HG02588 (cell line): ENCODE results near the gene DSCAML1.

Source experiments
- ATAC-seq: cut with Tn5 transposase; IDR thresholded peaks from one replicate; pipeline ENCODE4 v1.9.1; 2021; ENCODE audit warnings: mild to moderate bottlenecking, moderate library complexity; ENCODE audit not compliant: unreplicated experiment

The DSCAML1 gene

DNA sequence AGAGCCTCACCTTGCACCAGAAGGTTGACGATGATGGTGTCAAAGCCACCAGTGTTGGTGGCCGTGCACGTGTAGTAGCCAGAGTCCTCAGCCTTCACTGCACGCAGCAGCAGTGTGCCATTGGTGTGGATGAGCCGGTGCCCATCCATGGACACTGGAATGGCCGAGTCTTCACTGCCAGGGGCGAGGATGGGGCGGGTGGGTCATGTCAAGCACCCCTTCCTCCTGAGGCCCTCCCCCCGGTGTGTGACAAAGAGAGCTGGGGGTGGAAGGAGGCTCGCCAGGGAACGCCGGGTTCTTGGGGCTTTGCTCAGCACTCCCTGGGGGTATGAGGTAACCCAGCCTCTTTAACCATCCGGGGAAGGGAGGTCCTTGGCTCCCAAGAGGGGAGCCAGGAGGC is 357.8 kb downstream of the DSCAML1 start:
- ATAC-seq = no peak

DNA sequence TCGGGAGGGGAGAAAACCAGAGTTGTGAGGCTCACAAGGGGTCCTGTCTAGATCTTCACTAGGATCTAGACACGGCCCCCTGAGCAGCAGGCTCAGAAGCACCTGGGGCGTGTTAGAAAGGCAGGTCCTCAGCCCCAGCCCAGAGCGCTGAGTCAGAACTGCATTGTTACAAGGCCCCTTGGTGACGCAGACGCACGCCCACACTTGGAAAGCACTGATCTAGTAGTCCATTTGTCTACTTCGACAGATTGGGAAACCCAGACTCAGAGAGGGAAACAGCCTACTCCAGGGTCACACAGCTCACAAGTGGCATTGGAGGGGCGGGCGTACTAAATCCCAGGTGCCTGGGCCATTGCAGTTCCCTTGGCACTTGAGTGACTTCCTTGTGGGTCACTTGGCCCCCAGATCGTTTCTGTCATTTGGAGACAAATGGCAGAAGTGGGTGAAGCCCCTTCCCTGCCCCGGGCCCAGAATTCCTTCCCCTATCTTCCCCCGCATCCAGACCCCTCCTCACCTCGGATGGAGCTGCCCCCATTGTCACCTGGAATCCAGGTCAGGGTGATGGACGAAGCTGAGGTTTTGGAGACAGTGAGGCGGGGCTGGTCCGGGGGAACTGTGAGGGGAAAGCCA is 358.5 kb downstream of the DSCAML1 start:
- no peak for ATAC-seq

DNA sequence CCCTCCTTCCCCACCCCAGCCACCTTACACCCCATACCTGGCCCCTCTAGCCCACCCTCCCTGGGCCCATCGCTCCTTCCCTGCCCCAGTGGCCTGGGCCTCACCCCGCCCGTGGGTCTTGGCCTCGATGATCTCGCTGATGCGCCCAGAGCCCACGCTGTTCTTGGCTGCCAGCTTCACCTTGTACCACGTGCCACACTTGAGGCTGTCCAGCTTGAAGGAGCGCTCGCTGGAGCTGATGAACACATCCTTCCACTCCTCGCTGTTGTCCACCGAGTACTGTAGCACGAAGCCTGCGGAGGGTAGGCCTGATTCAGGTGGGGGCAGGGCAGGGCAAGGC is 359.3 kb downstream of the DSCAML1 start:
- ATAC-seq = no peak

DNA sequence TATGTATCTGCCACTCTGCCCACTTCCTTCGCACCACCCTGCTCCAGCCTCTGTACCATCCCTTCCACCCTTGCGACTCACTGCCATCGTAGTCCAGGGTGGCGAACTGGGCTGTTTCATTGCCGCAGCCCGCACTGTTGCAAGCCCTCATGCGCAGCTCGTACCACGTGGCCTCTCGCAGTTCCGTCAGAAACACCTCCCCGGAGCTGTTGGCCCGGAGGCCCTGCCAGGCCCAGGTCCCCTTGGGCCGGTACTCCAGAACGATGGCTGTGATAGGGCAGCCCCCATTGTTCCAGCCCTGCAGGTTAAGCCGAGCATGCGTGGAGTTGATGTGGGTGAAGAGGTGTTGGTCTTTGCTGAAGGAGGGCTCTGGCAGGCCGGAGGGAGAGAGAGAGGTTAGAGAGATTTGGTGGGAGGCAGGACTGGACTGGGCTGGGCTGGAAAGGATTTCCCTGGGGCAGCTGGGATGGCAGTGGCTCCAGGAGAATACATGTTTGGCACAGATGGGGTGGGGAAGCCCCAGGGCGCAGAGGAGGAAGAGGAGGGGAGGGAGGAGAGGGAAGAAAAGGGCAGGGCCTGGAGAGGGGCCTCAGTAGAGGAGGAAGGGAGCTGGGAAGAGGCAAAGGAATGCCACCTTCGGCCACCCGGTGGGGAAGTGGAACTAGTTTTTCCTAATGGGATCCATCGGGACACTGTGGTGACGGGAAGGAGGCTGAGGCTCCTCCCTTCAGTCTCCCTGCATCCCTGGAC is 359.8 kb downstream of the DSCAML1 start:
- ATAC-seq = no peak

DNA sequence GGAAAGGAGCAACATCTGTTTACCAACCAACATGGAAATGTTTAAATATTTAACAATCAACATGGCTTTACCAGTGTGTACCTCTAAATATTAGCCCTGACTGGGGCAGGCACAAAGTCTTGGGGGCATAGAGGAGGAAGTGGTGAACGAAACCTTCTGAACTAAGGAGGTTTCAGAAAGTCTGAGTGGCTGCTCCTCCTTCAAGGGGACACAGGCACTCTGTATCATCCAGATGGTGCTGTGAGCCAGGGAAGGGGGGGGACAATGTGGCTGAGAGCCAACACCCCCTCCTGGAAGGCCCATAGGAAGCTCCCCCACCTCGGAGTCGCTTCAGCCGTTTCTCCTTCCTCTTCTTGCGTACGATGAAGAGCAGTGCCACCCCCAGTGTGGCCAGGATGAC is 361.7 kb downstream of the DSCAML1 start:
- ATAC-seq = no peak

DNA sequence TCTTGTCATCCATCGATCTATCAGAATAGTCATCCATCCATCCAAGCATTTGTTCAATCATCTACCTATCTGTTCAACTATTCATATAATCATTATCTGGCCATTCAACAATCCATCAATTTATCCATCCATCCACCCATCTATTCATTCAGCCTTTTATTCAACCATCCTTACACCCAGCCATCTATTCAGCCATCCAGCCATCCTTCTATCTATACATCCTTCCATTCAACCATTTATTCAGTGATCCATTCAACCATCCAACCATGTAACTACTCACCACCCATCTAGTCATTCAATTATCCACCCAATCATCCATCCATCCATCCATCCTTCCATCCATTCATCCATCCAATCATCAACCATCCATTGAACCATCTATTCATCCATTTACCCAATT is 362.5 kb downstream of the DSCAML1 start:
- no peak for ATAC-seq

DNA sequence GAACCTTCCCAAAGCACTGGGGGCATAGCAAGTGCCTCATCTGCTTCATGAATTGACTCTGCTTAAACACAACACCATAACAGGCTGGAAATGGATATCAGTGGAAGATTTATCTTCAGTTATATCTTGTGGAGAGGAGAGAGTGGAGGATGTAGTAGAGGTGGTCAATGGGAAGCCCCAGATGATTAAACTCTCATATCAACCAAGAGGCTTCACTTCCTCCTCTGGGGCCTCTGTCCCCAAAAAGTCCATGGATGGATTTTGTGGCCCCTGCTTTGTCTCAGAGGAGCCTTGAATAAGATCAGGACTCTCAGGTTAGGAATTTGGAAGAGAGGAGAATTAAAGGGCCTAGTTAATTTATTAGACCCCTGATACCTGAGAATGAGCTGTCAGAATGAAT is 363.3 kb downstream of the DSCAML1 start:
- ATAC-seq = no peak

DNA sequence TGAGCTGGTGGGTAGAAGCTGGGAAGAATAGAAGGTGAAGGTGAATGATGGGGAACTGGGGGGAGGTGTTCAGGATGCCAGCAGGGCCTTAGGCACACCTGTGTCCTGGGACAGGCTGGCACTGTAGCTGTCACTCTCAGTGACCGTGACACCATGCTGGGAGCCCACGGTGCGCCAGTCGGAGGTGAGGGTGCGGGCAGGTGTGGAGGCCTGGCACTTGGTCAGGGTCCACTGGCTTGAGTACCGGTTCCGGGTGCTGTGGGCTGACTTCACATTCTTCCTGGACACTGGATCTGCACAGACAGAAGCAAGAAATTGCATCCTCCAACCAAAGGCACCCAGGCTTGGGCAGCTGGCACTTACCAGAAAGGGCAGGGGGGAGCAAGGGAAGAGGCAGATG is 365.6 kb downstream of the DSCAML1 start:
- ATAC-seq = no peak

DNA sequence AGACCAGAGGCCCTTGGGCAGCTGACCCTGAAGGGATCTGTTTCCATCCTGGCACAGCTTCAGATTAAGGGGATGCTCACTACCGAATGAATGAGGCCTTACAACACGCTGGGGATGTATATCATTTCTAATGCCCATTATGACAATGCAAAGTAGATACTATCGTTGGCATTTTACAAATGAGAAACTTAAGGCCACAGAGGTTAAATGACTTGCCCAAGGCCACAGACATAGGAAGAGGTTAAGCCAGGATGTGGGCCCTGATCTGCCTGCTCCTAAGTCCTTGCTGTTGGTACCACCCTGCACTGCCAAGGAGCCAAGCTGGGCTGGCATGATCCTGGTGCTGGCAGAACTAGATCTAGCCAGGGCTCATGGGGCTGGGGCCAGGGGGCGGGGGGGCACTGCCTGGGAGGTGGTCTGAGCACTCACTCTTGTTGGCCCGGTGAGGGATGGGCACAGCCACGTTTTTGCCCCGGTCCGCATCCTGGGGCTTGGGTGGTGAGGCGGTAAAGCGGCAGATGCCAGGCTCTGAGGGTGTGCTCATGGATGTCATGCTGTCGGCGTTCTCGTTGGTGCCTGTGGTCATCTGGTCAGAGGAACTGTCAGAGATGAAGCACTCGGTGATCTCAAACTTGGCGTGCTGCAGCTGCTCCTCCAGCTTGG is 366.6 kb downstream of the DSCAML1 start:
- no peak for ATAC-seq

DNA sequence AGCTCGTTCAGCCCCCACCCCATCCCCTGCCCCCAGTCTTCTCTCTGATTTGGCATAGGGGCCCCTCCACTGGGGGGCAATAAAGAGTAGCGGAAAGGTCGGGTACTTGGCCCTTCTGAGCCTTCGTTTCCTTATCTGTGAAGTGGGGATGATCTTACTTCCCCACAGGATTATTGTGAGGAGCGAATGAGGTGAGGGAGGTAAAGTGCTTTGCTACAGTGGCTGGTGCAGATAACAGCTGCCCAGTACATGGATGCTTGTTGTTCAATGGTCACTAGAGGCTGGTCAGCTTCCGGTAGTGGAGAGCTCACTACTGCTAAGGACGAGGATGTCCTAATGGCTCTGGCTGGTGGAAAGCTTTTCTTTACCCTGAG is 368.2 kb downstream of the DSCAML1 start:
- ATAC-seq = no peak

DNA sequence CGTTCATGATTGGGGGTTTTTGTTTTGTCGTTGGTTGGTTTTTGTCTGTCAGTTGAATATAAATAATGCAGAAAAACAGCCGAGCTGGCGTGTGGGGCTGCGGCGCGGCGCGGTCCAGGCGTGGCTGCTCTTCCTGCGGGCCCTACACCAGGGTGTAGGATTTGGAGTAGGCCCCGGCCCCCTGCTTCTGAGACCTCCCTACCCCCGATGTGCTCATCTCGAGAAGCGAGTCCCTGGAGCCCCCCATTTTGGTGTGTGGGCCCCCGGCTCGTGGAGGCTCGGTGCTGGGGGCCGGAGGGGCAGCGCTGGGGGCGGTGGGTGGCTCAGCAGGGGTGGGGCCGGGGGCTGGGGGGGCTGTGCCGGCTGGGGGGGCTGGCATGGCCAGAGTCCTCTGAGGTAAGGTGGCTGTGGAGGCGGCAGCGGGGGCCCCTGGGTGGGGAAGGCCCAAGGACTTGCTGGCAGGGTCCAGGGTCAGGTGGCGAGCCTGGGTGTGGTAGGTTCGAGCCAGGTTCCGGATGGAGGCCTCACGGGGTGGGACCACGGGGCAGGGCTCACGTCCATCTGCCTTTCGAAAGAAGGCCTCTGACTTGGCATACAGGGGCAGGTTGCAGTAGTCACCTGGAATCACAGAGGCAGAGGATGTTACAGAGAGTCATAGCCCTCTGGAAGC is 368.7 kb downstream of the DSCAML1 start:
- no peak for ATAC-seq

DNA sequence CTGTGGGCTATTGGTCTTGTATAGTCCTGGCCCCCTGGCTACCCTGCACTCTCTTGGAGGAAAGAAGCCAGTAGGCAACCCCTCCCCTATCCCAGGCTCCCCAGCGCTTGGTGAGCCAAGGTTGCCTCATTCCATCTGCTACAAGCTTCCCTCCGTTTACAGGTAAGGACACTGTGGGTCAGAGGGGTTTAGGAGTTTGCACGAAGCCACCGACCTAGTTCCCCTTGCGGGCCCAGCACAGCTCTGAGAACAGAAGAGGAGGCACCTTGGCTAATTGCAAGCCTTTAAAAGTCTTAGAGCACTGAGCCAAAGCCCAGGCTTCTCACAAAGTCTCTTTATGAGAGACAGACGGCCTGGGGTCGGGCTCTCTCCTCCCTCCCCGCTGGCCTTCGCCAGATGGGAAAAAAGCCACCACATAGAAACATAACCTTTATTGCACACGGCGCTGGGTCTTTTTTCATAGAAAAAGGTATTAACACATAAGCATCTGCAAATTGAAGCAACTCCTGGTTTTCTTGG is 369.6 kb downstream of the DSCAML1 start:
- ATAC-seq = no peak

DNA sequence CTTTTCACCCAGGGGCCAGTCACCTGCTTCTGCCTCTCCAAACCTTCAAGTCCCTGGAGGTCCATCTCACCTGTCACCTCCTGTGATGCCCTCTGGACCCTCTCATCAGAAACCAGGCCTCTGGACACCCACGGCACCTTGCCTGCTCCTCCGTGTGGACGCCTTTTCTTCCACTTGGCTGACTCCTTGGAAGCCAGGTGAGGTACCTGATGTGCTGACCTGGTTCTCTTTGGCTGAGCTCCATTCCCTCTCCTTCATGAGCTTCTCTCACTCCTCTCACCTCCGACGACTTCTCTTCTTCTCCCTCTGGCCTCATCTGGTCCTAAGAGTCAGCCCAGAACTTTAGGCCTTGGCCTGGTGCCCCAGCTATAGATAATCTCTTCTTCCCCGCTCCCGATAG is 370.1 kb downstream of the DSCAML1 start:
- ATAC-seq = no peak

DNA sequence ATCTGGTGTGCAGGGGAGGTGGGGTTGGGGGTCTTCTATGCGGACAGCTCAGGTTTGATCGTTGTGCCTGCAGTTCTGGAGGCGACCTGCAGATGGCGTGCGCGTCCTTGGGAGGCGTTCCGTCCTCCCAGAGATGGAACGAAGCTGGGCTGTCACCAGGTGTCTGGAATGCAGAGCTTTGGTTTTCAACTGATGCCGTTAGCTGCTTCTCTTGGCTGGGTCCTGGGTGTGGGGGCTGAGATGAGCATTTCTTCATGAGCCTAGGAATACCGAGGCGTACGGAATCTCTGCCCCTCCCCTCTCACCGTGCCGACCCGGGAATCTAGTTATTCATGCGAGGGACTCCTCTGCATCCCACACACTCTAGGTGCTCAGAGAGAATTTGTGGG is 370.7 kb downstream of the DSCAML1 start:
- ATAC-seq = no peak

DNA sequence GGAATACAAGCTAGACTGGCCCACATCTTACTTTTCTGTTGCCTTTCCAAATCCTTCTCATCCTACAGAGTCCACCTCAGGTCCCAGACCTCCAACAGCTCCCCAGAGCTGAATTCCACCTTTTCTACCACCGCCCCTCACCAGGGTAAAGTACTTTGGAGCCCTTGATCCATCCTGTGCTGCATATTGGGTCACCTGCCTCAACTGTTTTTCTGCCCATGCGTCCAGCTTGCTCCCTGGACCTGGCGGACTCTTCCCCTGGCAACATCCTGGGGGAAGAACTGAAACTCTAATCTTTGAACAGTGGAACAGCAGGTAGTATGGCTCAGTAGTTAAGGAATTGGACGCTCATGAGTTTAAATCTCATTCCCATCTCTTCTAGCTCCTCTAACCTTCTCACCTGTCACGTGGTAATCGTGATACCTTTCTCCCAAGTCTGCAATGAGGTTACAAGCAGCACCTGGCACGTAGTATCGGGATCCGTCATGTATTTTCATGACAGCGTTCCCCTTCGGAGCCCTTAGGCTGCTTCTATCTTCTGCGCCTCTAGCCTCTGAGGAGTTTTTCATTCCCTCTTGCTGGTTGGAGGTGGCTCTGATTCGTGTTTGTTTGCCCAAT is 371.2 kb downstream of the DSCAML1 start:
- no peak for ATAC-seq

DNA sequence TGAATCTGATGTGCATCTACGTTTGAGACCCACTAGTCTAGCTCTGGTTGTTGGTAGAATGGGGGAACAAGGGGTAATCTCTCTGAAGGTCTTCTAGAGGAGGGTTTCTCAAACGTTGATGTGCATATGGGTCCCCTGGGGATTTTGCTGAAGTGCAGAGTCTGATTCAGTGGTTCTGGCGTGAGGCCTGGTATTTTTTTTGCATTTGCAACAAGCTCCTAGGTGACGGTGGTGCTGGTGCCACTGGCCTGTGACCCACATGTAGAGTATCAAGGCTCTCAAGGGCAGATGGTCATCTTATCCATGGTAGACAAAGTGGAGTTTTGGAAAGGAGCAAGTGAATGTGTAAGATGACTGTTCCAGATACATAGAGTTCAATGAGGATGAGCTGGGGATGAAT is 372.2 kb downstream of the DSCAML1 start:
- ATAC-seq = no peak

DNA sequence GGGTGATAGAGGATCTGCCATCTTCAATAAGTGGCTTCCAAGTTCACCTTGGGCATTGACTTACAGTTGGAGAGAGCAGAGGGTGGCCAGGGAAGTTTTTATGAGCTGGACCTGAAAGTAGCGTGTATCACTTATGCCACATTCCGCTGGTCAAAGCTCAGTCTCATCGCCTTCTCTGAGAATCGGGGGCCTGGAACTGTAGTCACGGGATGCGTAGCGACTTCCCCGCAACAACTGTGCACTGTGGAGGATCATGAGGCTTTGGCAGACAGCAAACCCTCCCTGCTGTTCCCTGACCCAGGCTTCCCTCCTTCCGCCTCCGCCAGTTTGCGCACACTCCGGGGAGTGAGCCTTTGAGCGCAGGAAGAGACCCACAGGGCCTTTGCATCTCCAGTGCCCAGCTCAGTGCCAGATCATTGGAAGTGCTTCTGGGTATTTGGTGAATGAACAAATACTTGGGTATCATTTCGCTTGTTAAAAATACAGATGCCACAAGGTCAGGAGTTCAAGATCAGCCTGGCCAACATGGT is 373.9 kb downstream of the DSCAML1 start:
- ATAC-seq = no peak

DNA sequence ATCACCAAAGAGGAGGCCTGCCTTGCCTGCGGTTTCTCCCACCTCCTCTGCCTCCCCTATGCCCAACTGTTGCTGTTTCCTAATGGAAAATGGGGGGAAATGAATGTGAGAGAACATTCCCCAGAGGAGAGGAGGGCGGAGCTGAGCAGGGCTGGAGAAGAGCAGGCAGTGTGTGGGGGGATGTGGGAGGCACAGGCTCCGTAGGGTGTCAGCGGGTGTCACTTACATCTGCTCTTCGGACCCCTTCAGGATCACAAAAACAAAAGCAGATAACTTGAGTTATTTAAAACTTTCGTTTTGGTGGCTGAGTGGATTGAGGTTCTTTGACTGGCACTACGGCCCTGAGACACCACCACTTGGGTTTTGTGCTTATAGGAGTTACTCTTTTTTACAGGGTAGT is 375.5 kb downstream of the DSCAML1 start:
- ATAC-seq = no peak

DNA sequence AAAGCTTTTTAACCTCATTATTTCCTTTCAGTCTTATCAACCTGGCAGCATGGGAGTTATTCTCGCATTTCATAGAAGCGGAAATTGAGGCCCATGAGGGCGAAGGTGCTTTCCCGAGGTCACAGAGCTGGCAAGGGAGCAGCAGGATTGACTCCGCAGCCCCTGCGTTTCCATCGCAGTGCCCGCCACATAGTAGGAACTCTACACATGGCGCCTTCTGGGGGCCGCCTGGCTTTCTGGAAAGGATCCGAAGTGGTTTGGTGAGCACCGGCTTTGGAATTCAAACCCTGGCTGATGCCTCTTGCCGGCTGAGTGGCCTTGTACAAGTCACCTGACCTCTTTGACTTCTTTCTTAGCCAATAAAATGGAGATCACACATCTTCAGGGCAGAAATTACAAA is 376.0 kb downstream of the DSCAML1 start:
- no peak for ATAC-seq

DNA sequence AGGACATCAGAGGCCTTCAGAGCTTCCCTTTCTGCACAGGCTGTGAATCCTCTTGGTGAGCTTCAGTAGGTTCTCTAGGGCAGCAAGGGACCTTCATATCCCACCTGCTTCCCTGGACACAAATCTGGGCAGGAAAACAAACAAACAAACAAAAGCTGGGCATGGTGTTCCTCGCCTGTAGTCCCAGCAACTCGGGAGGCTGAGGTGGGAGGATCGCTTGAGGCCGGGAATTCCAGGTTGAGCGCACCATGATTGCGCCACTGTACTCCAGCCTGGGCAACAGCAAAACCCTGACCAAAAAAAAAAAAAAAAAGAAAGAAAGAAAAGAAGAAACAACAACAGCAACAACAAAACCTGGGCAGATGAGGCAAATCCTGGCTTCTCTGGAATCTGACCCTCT is 376.4 kb downstream of the DSCAML1 start:
- no peak for ATAC-seq

DNA sequence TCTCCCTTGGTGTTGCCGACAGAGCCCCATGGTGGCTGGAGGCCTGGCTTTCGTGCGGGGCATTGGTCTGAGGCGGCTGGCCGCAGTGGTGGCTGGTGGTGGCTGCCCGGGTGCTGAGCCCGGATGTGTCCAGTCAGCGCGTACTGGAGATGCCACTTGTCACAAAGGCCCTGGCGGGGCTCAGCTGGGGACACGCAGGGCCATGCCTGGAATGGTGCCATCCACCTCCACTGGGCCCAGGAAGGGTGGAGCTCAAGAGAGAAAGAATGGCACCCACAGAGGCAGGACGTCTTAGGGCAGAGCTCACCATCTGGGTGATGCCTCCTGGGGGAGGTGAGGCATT is 376.9 kb downstream of the DSCAML1 start:
- no peak for ATAC-seq
